Daoy (cell line): Measurements from ENCODE around the gene PRRC2A. TPM values are rescaled to one million over a fixed set of nuclear protein-coding genes. Genes with fewer than 3 reads are reported as not detected.
A peak's percentile ranks its signal among the peaks of the same experiment; 100 is the strongest.

ENCODE experiments used
- DNase-seq: peaks from one replicate; pipeline ENCODE4 v3.0.0-alpha.2; 2015; ENCODE audit warnings: low read depth
- total RNA-seq: library from RNA; depleted of rRNA; stranded (reverse); fragments of >200 nt; shearing (Covaris generic); gene quantifications from 2 replicates; pipeline ENCODE4 v1.2.3, GENCODE V29; 2014; rRNA removed

The PRRC2A gene
- total RNA-seq, 1 experiment from 2014 or later, result 50.1 TPM

GRCh38 chr6:31665501-31666336 lies 45.2 kb downstream of the PRRC2A start, which contains the start of gene CSNK2B:
Gene CSNK2B (plus strand): TSS chr6:31666080. CDS start chr6:31666832, 752 bp downstream.
- DNase-seq, result peak; percentile 99

GRCh38 chr6:31666337-31666965 lies 45.9 kb downstream of the PRRC2A start:
- no peak for DNase-seq

GRCh38 chr6:31669676-31670075 lies 49.2 kb downstream of the PRRC2A start, which contains the start of gene LY6G5B:
Gene LY6G5B (plus strand): TSS chr6:31669976. CDS start chr6:31670951, 975 bp downstream.
- no peak for DNase-seq

- no peak for DNase-seq
Observed at GRCh38 chr6:31676322-31676903, 55.9 kb downstream of the PRRC2A start.

- no peak for DNase-seq
Observed at GRCh38 chr6:31676904-31677303, 56.4 kb downstream of the PRRC2A start.

GRCh38 chr6:31677955-31678354 lies 57.4 kb downstream of the PRRC2A start:
- DNase-seq, result no peak

- peak; percentile 90 for DNase-seq
Observed at GRCh38 chr6:31680226-31681134, 60.0 kb downstream of the PRRC2A start, which contains the start of gene LY6G5C. Gene LY6G5C (minus strand): TSS chr6:31681067. CDS start chr6:31680373, 694 bp downstream.

- peak; percentile 49 for DNase-seq
Observed at GRCh38 chr6:31681135-31681671, 60.7 kb downstream of the PRRC2A start.

GRCh38 chr6:31683591-31683990 lies 63.1 kb downstream of the PRRC2A start:
- no peak for DNase-seq

- DNase-seq, result no peak
Observed at GRCh38 chr6:31686483-31686882, 66.0 kb downstream of the PRRC2A start.

GRCh38 chr6:31687321-31687720 lies 66.8 kb downstream of the PRRC2A start:
- no peak for DNase-seq

Other genes with a start within 250 kb of the PRRC2A start
- 34.9 and 44.1 TPM in 2 replicates for gene MICA, start 217.1 kb upstream of the PRRC2A start, total RNA-seq
- gene MICB, start 122.6 kb upstream of the PRRC2A start, total RNA-seq, result 24.9 and 27.3 TPM in 2 replicates
- gene MCCD1, start 91.8 kb upstream of the PRRC2A start, total RNA-seq, result not detected in 2 replicates
- 678 and 762 TPM in 2 replicates for gene DDX39B, start 78.7 kb upstream of the PRRC2A start, total RNA-seq
- gene ATP6V1G2, start 74.1 kb upstream of the PRRC2A start, total RNA-seq, result 1.5 TPM in 1 of 2 replicates, not detected in the other
- gene NFKBIL1, start 73.1 kb upstream of the PRRC2A start, total RNA-seq, result 16.2 and 21.5 TPM in 2 replicates
- 0.11 TPM in 1 of 2 replicates, not detected in the other for gene LTA, start 48.4 kb upstream of the PRRC2A start, total RNA-seq
- gene TNF, start 45.1 kb upstream of the PRRC2A start, total RNA-seq, result 1.4 and 4.0 TPM in 2 replicates
- 2.1 TPM in 1 of 2 replicates, not detected in the other for gene LTB, start 38.3 kb upstream of the PRRC2A start, total RNA-seq
- gene LST1, start 34.4 kb upstream of the PRRC2A start, total RNA-seq, result 0.09 and 3.5 TPM in 2 replicates
- gene NCR3, start 27.7 kb upstream of the PRRC2A start, total RNA-seq, result not detected in 2 replicates
- not detected in 2 replicates for gene AIF1, start 5.5 kb upstream of the PRRC2A start, total RNA-seq
- gene BAG6, start 31.9 kb downstream of the PRRC2A start, total RNA-seq, result 256 and 287 TPM in 2 replicates
- 0.18 and 1.4 TPM in 2 replicates for gene APOM, start 35.2 kb downstream of the PRRC2A start, total RNA-seq
- gene C6orf47, start 40.1 kb downstream of the PRRC2A start, total RNA-seq, result 15.9 and 18.0 TPM in 2 replicates
- 32.9 and 40.2 TPM in 2 replicates for gene GPANK1, start 44.3 kb downstream of the PRRC2A start, total RNA-seq
- 328 and 376 TPM in 2 replicates for gene CSNK2B, start 45.4 kb downstream of the PRRC2A start, total RNA-seq
- gene LY6G5B, start 49.3 kb downstream of the PRRC2A start, total RNA-seq, result 0.91 and 6.3 TPM in 2 replicates
- gene LY6G5C, start 60.4 kb downstream of the PRRC2A start, total RNA-seq, result 1.8 TPM in 1 of 2 replicates, not detected in the other
- gene ABHD16A, start 82.6 kb downstream of the PRRC2A start, total RNA-seq, result 55.2 and 64.4 TPM in 2 replicates
- not detected in 2 replicates for gene LY6G6F, start 86.2 kb downstream of the PRRC2A start, total RNA-seq
- not detected in 2 replicates for gene LY6G6D, start 94.6 kb downstream of the PRRC2A start, total RNA-seq
- not detected in 2 replicates for gene LY6G6C, start 101.0 kb downstream of the PRRC2A start, total RNA-seq
- not detected in 2 replicates for gene MPIG6B, start 102.7 kb downstream of the PRRC2A start, total RNA-seq
- 46.1 and 55.6 TPM in 2 replicates for gene DDAH2, start 108.6 kb downstream of the PRRC2A start, total RNA-seq
- gene CLIC1, start 115.8 kb downstream of the PRRC2A start, total RNA-seq, result 1,198 and 1,241 TPM in 2 replicates
- 19.9 and 20.9 TPM in 2 replicates for gene MSH5, start 119.3 kb downstream of the PRRC2A start, total RNA-seq
- 0.27 and 1.6 TPM in 2 replicates for gene SAPCD1, start 141.9 kb downstream of the PRRC2A start, total RNA-seq
- 0.34 TPM in 1 of 2 replicates, not detected in the other for gene VWA7, start 156.6 kb downstream of the PRRC2A start, total RNA-seq
- gene VARS1, start 175.0 kb downstream of the PRRC2A start, total RNA-seq, result 77.3 and 80.3 TPM in 2 replicates
- gene LSM2, start 186.3 kb downstream of the PRRC2A start, total RNA-seq, result 91.8 and 146 TPM in 2 replicates
- gene HSPA1L, start 194.6 kb downstream of the PRRC2A start, total RNA-seq, result 0.12 and 0.80 TPM in 2 replicates
- gene HSPA1A, start 194.8 kb downstream of the PRRC2A start, total RNA-seq, result 148 and 171 TPM in 2 replicates
- gene HSPA1B, start 207.0 kb downstream of the PRRC2A start, total RNA-seq, result 194 and 206 TPM in 2 replicates
- 46.6 and 51.0 TPM in 2 replicates for gene NEU1, start 242.1 kb downstream of the PRRC2A start, total RNA-seq